NCI-H526 (cell line): ENCODE results near the gene ANKRD36.
"Not testable (repeated sequence)": the region's sequence is repeated elsewhere in the genome, so short reads cannot be mapped to it uniquely, and the experiment has no call there.

ENCODE experiments used
- DNase-seq, 2 experiments: peaks; one replicate each; lab custom pipeline; 2025; lab: John Stamatoyannopoulos, UW

The ANKRD36 gene

DNA sequence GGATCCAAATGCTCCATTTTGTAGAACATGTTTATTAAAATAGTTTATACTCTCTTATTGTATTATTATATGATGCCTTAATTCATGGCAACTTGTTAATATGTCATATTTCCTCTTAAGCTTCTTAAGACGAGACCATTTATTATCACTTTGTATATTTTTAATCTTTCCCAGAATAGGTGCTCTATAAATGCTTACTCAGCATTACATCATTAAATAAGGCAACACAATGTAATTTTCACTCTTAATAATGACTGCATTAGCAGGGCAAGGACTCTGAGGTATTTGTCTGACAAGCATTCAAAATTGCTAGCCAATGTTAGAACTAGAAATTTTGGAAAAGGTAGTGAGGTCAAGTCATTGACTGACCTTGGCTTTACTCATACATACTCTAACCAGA, 180.7 kb downstream of the ANKRD36 start:
- not testable (repeated sequence) for DNase-seq
